Activated naive CD8-positive, alpha-beta T cell (primary cell): Measurements from ENCODE around the gene ARHGEF38.

Source experiments
- H3K27ac Mint-ChIP-seq: one replicate; pipeline ENCODE4 v1.8.0; 2021; ENCODE audit warnings: mixed read lengths
- H3K27me3 Mint-ChIP-seq: one replicate; pipeline ENCODE4 v1.8.0; 2021; ENCODE audit warnings: mixed read lengths
- H3K36me3 Mint-ChIP-seq: one replicate; pipeline ENCODE4 v1.8.0; 2021; ENCODE audit warnings: mixed read lengths
- H3K4me1 Mint-ChIP-seq: one replicate; pipeline ENCODE4 v1.8.0; 2021; ENCODE audit warnings: low read depth, mixed read lengths
- H3K4me3 Mint-ChIP-seq: one replicate; pipeline ENCODE4 v1.8.0; 2021; ENCODE audit warnings: mild to moderate bottlenecking, mixed read lengths
- H3K9me3 Mint-ChIP-seq: one replicate; pipeline ENCODE4 v1.8.0; 2021; ENCODE audit warnings: low read depth, mixed read lengths

Gene ARHGEF38

GRCh38 chr4:105613306-105613705 lies 60.9 kb downstream of the ARHGEF38 start:
- H3K27me3 Mint-ChIP-seq: peaks cover 1% of the 10 kb centered on the region
- H3K36me3 Mint-ChIP-seq: no peaks in the 10 kb centered on the region
- no peaks in the 10 kb centered on the region for H3K9me3 Mint-ChIP-seq
- no peak overlapping the region for H3K4me3 Mint-ChIP-seq
- H3K4me1 Mint-ChIP-seq: no peaks in the 10 kb centered on the region
- H3K27ac Mint-ChIP-seq: no peak overlapping the region

GRCh38 chr4:105619188-105619931 lies 66.9 kb downstream of the ARHGEF38 start:
- Mint-ChIP-seq H3K4me1 (no peaks in the 10 kb centered on the region), H3K4me3 (no peak overlapping the region), H3K9me3 (no peaks in the 10 kb centered on the region)

GRCh38 chr4:105620640-105621323 lies 68.4 kb downstream of the ARHGEF38 start:
- Mint-ChIP-seq H3K4me1 (no peaks in the 10 kb centered on the region), H3K4me3 (no peak overlapping the region), H3K9me3 (no peaks in the 10 kb centered on the region), H3K27me3 (peaks cover 3% of the 10 kb centered on the region), H3K27ac (no peak overlapping the region), H3K36me3 (no peaks in the 10 kb centered on the region)

More at GRCh38 chr4:105619188-105619931, 66.9 kb downstream of the ARHGEF38 start:
- Mint-ChIP-seq H3K36me3 (no peaks in the 10 kb centered on the region), H3K27ac (no peak overlapping the region), H3K27me3 (peaks cover 3% of the 10 kb centered on the region)

GRCh38 chr4:105622269-105622668 lies 69.8 kb downstream of the ARHGEF38 start:
- Mint-ChIP-seq H3K9me3 (no peaks in the 10 kb centered on the region), H3K4me3 (no peak overlapping the region), H3K36me3 (no peaks in the 10 kb centered on the region), H3K4me1 (no peaks in the 10 kb centered on the region), H3K27me3 (peaks cover 10% of the 10 kb centered on the region), H3K27ac (no peak overlapping the region)

- H3K9me3 Mint-ChIP-seq: no peaks in the 10 kb centered on the region
- no peak overlapping the region for H3K4me3 Mint-ChIP-seq
- H3K4me1 Mint-ChIP-seq: no peaks in the 10 kb centered on the region
- peaks cover 10% of the 10 kb centered on the region for H3K27me3 Mint-ChIP-seq
- H3K36me3 Mint-ChIP-seq: no peaks in the 10 kb centered on the region
- no peak overlapping the region for H3K27ac Mint-ChIP-seq
Observed at GRCh38 chr4:105623099-105623498, 70.7 kb downstream of the ARHGEF38 start.

- H3K27me3 Mint-ChIP-seq: peaks cover 10% of the 10 kb centered on the region
- H3K9me3 Mint-ChIP-seq: no peaks in the 10 kb centered on the region
- no peaks in the 10 kb centered on the region for H3K4me1 Mint-ChIP-seq
- H3K27ac Mint-ChIP-seq: no peak overlapping the region
- no peak overlapping the region for H3K4me3 Mint-ChIP-seq
- no peaks in the 10 kb centered on the region for H3K36me3 Mint-ChIP-seq
Observed at GRCh38 chr4:105624530-105624929, 72.1 kb downstream of the ARHGEF38 start.

- Mint-ChIP-seq H3K27ac (no peak overlapping the region), H3K4me1 (no peaks in the 10 kb centered on the region), H3K9me3 (no peaks in the 10 kb centered on the region), H3K4me3 (no peak overlapping the region), H3K36me3 (no peaks in the 10 kb centered on the region), H3K27me3 (peaks cover 10% of the 10 kb centered on the region)
Observed at GRCh38 chr4:105625214-105625613, 72.8 kb downstream of the ARHGEF38 start.

GRCh38 chr4:105626846-105627245 lies 74.4 kb downstream of the ARHGEF38 start:
- no peak overlapping the region for H3K4me3 Mint-ChIP-seq
- H3K27ac Mint-ChIP-seq: no peak overlapping the region
- no peaks in the 10 kb centered on the region for H3K36me3 Mint-ChIP-seq
- H3K4me1 Mint-ChIP-seq: no peaks in the 10 kb centered on the region
- H3K27me3 Mint-ChIP-seq: peaks cover 10% of the 10 kb centered on the region
- H3K9me3 Mint-ChIP-seq: no peaks in the 10 kb centered on the region

- no peaks in the 10 kb centered on the region for H3K36me3 Mint-ChIP-seq
Observed at GRCh38 chr4:105627620-105628019, 75.2 kb downstream of the ARHGEF38 start.

GRCh38 chr4:105630670-105631655 lies 78.5 kb downstream of the ARHGEF38 start:
- Mint-ChIP-seq H3K27ac (no peak overlapping the region), H3K9me3 (no peaks in the 10 kb centered on the region), H3K4me3 (no peak overlapping the region), H3K27me3 (peaks cover 7% of the 10 kb centered on the region), H3K4me1 (no peaks in the 10 kb centered on the region), H3K36me3 (no peaks in the 10 kb centered on the region)

More at GRCh38 chr4:105627620-105628019, 75.2 kb downstream of the ARHGEF38 start:
- Mint-ChIP-seq H3K9me3 (no peaks in the 10 kb centered on the region), H3K27ac (no peak overlapping the region), H3K4me3 (no peak overlapping the region), H3K27me3 (peaks cover 9% of the 10 kb centered on the region), H3K4me1 (no peaks in the 10 kb centered on the region)

GRCh38 chr4:105631818-105632400 lies 79.5 kb downstream of the ARHGEF38 start:
- Mint-ChIP-seq H3K4me3 (no peak overlapping the region), H3K27ac (no peak overlapping the region), H3K27me3 (peaks cover 3% of the 10 kb centered on the region)

GRCh38 chr4:105632599-105632998 lies 80.2 kb downstream of the ARHGEF38 start:
- Mint-ChIP-seq H3K9me3 (no peaks in the 10 kb centered on the region), H3K4me1 (peaks cover 3% of the 10 kb centered on the region), H3K27ac (no peak overlapping the region), H3K36me3 (no peaks in the 10 kb centered on the region), H3K4me3 (no peak overlapping the region), H3K27me3 (no peaks in the 10 kb centered on the region)

More at GRCh38 chr4:105631818-105632400, 79.5 kb downstream of the ARHGEF38 start:
- H3K9me3 Mint-ChIP-seq: no peaks in the 10 kb centered on the region
- no peaks in the 10 kb centered on the region for H3K4me1 Mint-ChIP-seq
- no peaks in the 10 kb centered on the region for H3K36me3 Mint-ChIP-seq

GRCh38 chr4:105633241-105633640 lies 80.8 kb downstream of the ARHGEF38 start:
- no peaks in the 10 kb centered on the region for H3K9me3 Mint-ChIP-seq
- no peaks in the 10 kb centered on the region for H3K27me3 Mint-ChIP-seq
- no peak overlapping the region for H3K27ac Mint-ChIP-seq
- H3K4me1 Mint-ChIP-seq: peaks cover 5% of the 10 kb centered on the region
- no peaks in the 10 kb centered on the region for H3K36me3 Mint-ChIP-seq
- no peak overlapping the region for H3K4me3 Mint-ChIP-seq

GRCh38 chr4:105634402-105635080 lies 82.1 kb downstream of the ARHGEF38 start:
- Mint-ChIP-seq H3K27ac (no peak overlapping the region), H3K27me3 (no peaks in the 10 kb centered on the region), H3K9me3 (no peaks in the 10 kb centered on the region), H3K4me1 (peaks cover 5% of the 10 kb centered on the region), H3K36me3 (no peaks in the 10 kb centered on the region), H3K4me3 (no peak overlapping the region)
